Activated naive CD4-positive, alpha-beta T cell treated with anti-CD3 and anti-CD28 coated beads, Interleukin-2, amount 50 U/mL, for 24 hours (primary cell): Measurements from ENCODE around the gene ABHD2.
"Not testable (repeated sequence)": the region's sequence is repeated elsewhere in the genome, so short reads cannot be mapped to it uniquely, and the experiment has no call there.

Source experiments
- H3K27ac Mint-ChIP-seq: one replicate; pipeline ENCODE4 v1.8.0; 2021; ENCODE audit warnings: mild to moderate bottlenecking, mixed read lengths
- H3K27me3 Mint-ChIP-seq: one replicate; pipeline ENCODE4 v1.8.0; 2021; ENCODE audit warnings: mixed read lengths
- H3K36me3 Mint-ChIP-seq: one replicate; pipeline ENCODE4 v1.8.0; 2021; ENCODE audit warnings: mixed read lengths
- H3K4me1 Mint-ChIP-seq: one replicate; pipeline ENCODE4 v1.8.0; 2021; ENCODE audit warnings: mixed read lengths
- H3K4me3 Mint-ChIP-seq: one replicate; pipeline ENCODE4 v1.8.0; 2021; ENCODE audit warnings: mild to moderate bottlenecking, mixed read lengths
- H3K9me3 Mint-ChIP-seq: one replicate; pipeline ENCODE4 v1.8.0; 2021; ENCODE audit warnings: mixed read lengths

ABHD2 gene

GRCh38 chr15:89243046-89243690 is 154.9 kb downstream of the ABHD2 start:
- Mint-ChIP-seq H3K9me3 (no peaks in the 10 kb centered on the region), H3K27ac (peak overlapping the region; percentile 92), H3K4me3 (peak overlapping the region; percentile 97), H3K27me3 (no peaks in the 10 kb centered on the region), H3K4me1 (peaks cover 36% of the 10 kb centered on the region), H3K36me3 (peaks cover 8% of the 10 kb centered on the region)

- H3K9me3 Mint-ChIP-seq, result no peaks in the 10 kb centered on the region
- H3K27ac Mint-ChIP-seq, result peak within 1 kb of the TSS; percentile 92
- peaks cover 13% of the 10 kb centered on the region for H3K36me3 Mint-ChIP-seq
- H3K4me3 Mint-ChIP-seq, result peak within 1 kb of the TSS; percentile 97
- no peaks in the 10 kb centered on the region for H3K27me3 Mint-ChIP-seq
- H3K4me1 Mint-ChIP-seq, result peaks cover 36% of the 10 kb centered on the region
Observed at GRCh38 chr15:89243691-89244573, 155.7 kb downstream of the ABHD2 start, which contains the start of gene FANCI. Gene FANCI (plus strand): TSS chr15:89243979. CDS start chr15:89247648, 3,669 bp downstream.

GRCh38 chr15:89244574-89244903 is 156.3 kb downstream of the ABHD2 start:
- Mint-ChIP-seq H3K27me3 (no peaks in the 10 kb centered on the region), H3K36me3 (peaks cover 16% of the 10 kb centered on the region), H3K9me3 (no peaks in the 10 kb centered on the region), H3K27ac (peak overlapping the region; percentile 92), H3K4me1 (peaks cover 36% of the 10 kb centered on the region), H3K4me3 (peak overlapping the region; percentile 97)

- no peak overlapping the region for H3K27ac Mint-ChIP-seq
- H3K27me3 Mint-ChIP-seq, result no peaks in the 10 kb centered on the region
- H3K4me1 Mint-ChIP-seq, result peaks cover 36% of the 10 kb centered on the region
- no peaks in the 10 kb centered on the region for H3K9me3 Mint-ChIP-seq
- H3K36me3 Mint-ChIP-seq, result peaks cover 17% of the 10 kb centered on the region
- no peak overlapping the region for H3K4me3 Mint-ChIP-seq
Observed at GRCh38 chr15:89247446-89247845, 159.2 kb downstream of the ABHD2 start.

GRCh38 chr15:89248584-89248983 is 160.3 kb downstream of the ABHD2 start:
- Mint-ChIP-seq H3K27me3 (no peaks in the 10 kb centered on the region), H3K4me1 (peaks cover 28% of the 10 kb centered on the region), H3K36me3 (peaks cover 17% of the 10 kb centered on the region), H3K27ac (no peak overlapping the region), H3K4me3 (no peak overlapping the region), H3K9me3 (no peaks in the 10 kb centered on the region)

GRCh38 chr15:89250142-89250541 is 161.9 kb downstream of the ABHD2 start:
- Mint-ChIP-seq H3K36me3 (peaks cover 23% of the 10 kb centered on the region), H3K4me1 (peaks cover 14% of the 10 kb centered on the region)
- H3K4me3 Mint-ChIP-seq, H3K27me3 Mint-ChIP-seq, H3K9me3 Mint-ChIP-seq, H3K27ac Mint-ChIP-seq: not testable (repeated sequence)
